GM21825 (cell line): ENCODE measurements around the gene RUNDC1.

Source experiments
- ATAC-seq: cut with Tn5 transposase; IDR thresholded peaks from one replicate; pipeline ENCODE4 v1.9.1; 2021; ENCODE audit warnings: mild to moderate bottlenecking, moderate library complexity; ENCODE audit not compliant: unreplicated experiment

Gene RUNDC1

GRCh38 chr17:43018008-43018853, 37.9 kb downstream of the RUNDC1 start:
- no peak for ATAC-seq

- ATAC-seq: no peak
These were observed 38.6 kb downstream of the RUNDC1 start for GRCh38 chr17:43018932-43019331.

GRCh38 chr17:43019418-43019817, 39.1 kb downstream of the RUNDC1 start:
- ATAC-seq: no peak

- ATAC-seq: no peak
These were observed 39.8 kb downstream of the RUNDC1 start for GRCh38 chr17:43020030-43020621.

- no peak for ATAC-seq
These were observed 40.7 kb downstream of the RUNDC1 start for GRCh38 chr17:43020789-43021740.

GRCh38 chr17:43021741-43022512, 41.6 kb downstream of the RUNDC1 start, which contains the start of gene VAT1:
TSS of gene VAT1 (minus strand) at chr17:43022385. CDS start at chr17:43022322, 63 bp downstream.
- ATAC-seq: peak; percentile 44

- ATAC-seq: peak; percentile 42
These were observed 44.3 kb downstream of the RUNDC1 start, which contains the start of gene RND2 for GRCh38 chr17:43024407-43025289. TSS of gene RND2 (plus strand) at chr17:43025231. CDS start at chr17:43025348, 117 bp downstream.

GRCh38 chr17:43025290-43025657, 44.9 kb downstream of the RUNDC1 start:
- ATAC-seq: no peak

GRCh38 chr17:43025766-43026537, 45.6 kb downstream of the RUNDC1 start:
- ATAC-seq: no peak

- no peak for ATAC-seq
These were observed 46.2 kb downstream of the RUNDC1 start for GRCh38 chr17:43026595-43026994.

- ATAC-seq: no peak
These were observed 47.0 kb downstream of the RUNDC1 start for GRCh38 chr17:43027091-43028032.

GRCh38 chr17:43028221-43028861, 48.0 kb downstream of the RUNDC1 start:
- ATAC-seq: no peak

GRCh38 chr17:43030137-43030767, 49.9 kb downstream of the RUNDC1 start:
- no peak for ATAC-seq

- no peak for ATAC-seq
These were observed 51.3 kb downstream of the RUNDC1 start for GRCh38 chr17:43031666-43032065.

- ATAC-seq: no peak
These were observed 53.9 kb downstream of the RUNDC1 start for GRCh38 chr17:43033948-43034881.
